PC-3 (cell line): ENCODE data around the gene STEAP2. TPM values are rescaled to one million over a fixed set of nuclear protein-coding genes. Genes with fewer than 3 reads are reported as not detected.
A peak's percentile ranks its signal among the peaks of the same experiment; 100 is the strongest.

Source experiments
- ATAC-seq: fragments of 200-7000 bp; cut with Tn5 transposase; 2 replicates; pipeline ENCODE4 v1.9.1; 2020; ENCODE audit warnings: mild to moderate bottlenecking, moderate library complexity
- BruUV-seq: library from RNA; stranded (reverse); fragments of 400-500 nt; replicated peaks from 2 replicates; lab custom pipeline; 2021; lab: Mats Ljungman, UMichigan
- CTCF ChIA-PET: fragments of 300-600 bp; sonication (Branson Sonifier 250); formaldehyde crosslinking; loops from one replicate; lab custom pipeline; 2022; ENCODE audit warnings: antibody characterized with exemption; lab: Charles Lee
- POLR2A ChIA-PET: fragments of 300-600 bp; sonication (Branson Sonifier 250); formaldehyde crosslinking; loops from one replicate; lab custom pipeline; 2022; ENCODE audit warnings: antibody characterized with exemption; ENCODE audit not compliant: unreplicated experiment; lab: Charles Lee
- DNase-seq: peaks from one replicate; pipeline ENCODE4 v3.0.0-alpha.2; 2015
- H2AFZ ChIP-seq: fragments of 300-600 bp; sonication (generic); 2 replicates; pipeline ENCODE4 v1.6.0; 2016; ENCODE audit warnings: antibody characterized with exemption, low read length
- H3F3A ChIP-seq: fragments of 300-600 bp; sonication (generic); one replicate; pipeline ENCODE4 v1.6.0; 2017; ENCODE audit warnings: antibody characterized with exemption, low read length, control low read depth, mild to moderate bottlenecking; ENCODE audit not compliant: unreplicated experiment
- H3K27ac ChIP-seq: fragments of 300-600 bp; sonication (generic); 2 replicates; pipeline ENCODE4 v1.5.1; 2016; ENCODE audit warnings: mild to moderate bottlenecking, low read length
- H3K27me3 ChIP-seq: fragments of 300-600 bp; sonication (generic); 2 replicates; pipeline ENCODE4 v1.6.1; 2016; ENCODE audit warnings: low read length, mixed read lengths
- H3K36me3 ChIP-seq: fragments of 300-600 bp; sonication (generic); 2 replicates; pipeline ENCODE4 v1.6.1; 2016; ENCODE audit warnings: low read depth, mixed run types, low read length, mixed read lengths
- H3K4me1 ChIP-seq: fragments of 300-600 bp; sonication (generic); 2 replicates; pipeline ENCODE4 v1.5.1; 2016; ENCODE audit warnings: low read length; ENCODE audit not compliant: insufficient read depth
- H3K4me2 ChIP-seq: fragments of 300-600 bp; sonication (generic); 2 replicates; pipeline ENCODE4 v1.6.0; 2016; ENCODE audit warnings: low read length
- H3K4me3 ChIP-seq: fragments of 300-600 bp; sonication (generic); 2 replicates; pipeline ENCODE4 v1.5.1; 2016; ENCODE audit warnings: mild to moderate bottlenecking, low read length, mixed read lengths
- H3K79me2 ChIP-seq: fragments of 300-600 bp; sonication (generic); 2 replicates; pipeline ENCODE4 v1.6.1; 2017; ENCODE audit warnings: low read length, mixed read lengths
- H3K9ac ChIP-seq: fragments of 300-600 bp; sonication (generic); 2 replicates; pipeline ENCODE4 v1.6.0; 2016; ENCODE audit warnings: mild to moderate bottlenecking, low read length
- H3K9me2 ChIP-seq: fragments of 300-600 bp; sonication (generic); replicated peaks from 2 replicates; pipeline ENCODE4 v1.6.1; 2016; ENCODE audit warnings: mixed run types, low read length, mixed read lengths
- H3K9me3 ChIP-seq: fragments of 300-600 bp; sonication (generic); 2 replicates; pipeline ENCODE4 v1.6.1; 2016; ENCODE audit warnings: low read length, mixed read lengths
- H4K20me1 ChIP-seq: fragments of 300-600 bp; sonication (generic); 2 replicates; pipeline ENCODE4 v1.6.1; 2016; ENCODE audit warnings: low read length, mixed read lengths
- EZH2 ChIP-seq: fragments of 300-600 bp; sonication (generic); IDR thresholded peaks from one replicate; pipeline ENCODE4 v1.6.1; 2017; ENCODE audit warnings: antibody characterized with exemption, mild to moderate bottlenecking, low read length; ENCODE audit not compliant: unreplicated experiment
- EZH2phosphoT487 ChIP-seq: fragments of 300-600 bp; sonication (generic); IDR thresholded peaks from 2 replicates; pipeline ENCODE4 v1.6.1; 2018; ENCODE audit warnings: mild to moderate bottlenecking, antibody characterized with exemption, low read length, borderline replicate concordance
- intact Hi-C: fragments of 100-400 bp; cut with micrococcal nuclease; formaldehyde crosslinking; loops from 2 replicates; pipeline ENCODE4 v1.9.0; 2023
- total RNA-seq: library from RNA; depleted of rRNA; stranded (reverse); fragments of >200 nt; gene quantifications from 2 replicates; pipeline ENCODE4 v1.2.3, GENCODE V29; 2014
- TF ChIP-seq, protein P1 (sequence below): fragments of 300-600 bp; sonication (generic); conservative IDR thresholded peaks from 2 replicates; pipeline ENCODE4 v1.5.1; 2017; ENCODE audit warnings: antibody characterized with exemption, low read depth, mild to moderate bottlenecking, low read length

Gene STEAP2
- total RNA-seq, 1 experiment from 2014 or later = 7.0 TPM

DNA sequence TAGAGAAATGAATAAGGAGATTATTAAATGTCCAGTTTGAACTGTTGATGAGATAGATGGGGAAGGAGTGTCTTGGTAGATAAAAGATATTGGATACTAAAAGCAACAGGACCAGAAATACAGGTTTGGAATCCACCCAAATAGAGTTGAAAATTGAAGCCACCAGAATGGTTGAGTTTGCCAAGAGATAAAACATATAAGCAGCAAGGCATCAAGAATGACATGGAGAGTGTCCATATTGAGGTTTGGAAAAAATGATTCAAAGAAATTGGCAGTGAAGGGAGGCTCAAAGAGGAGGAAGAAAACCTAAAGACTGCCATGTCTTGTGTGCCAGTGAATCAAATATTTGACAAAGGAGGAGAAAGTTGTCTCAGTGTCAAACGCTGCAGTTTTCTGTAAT lies 57.6 kb downstream of the STEAP2 start:
- H3K4me3 ChIP-seq = no peak overlapping the region
- no peak for ATAC-seq
- ChIA-PET CTCF (no interaction called here), POLR2A (no interaction called here)
- intact Hi-C loops = no loop called here
- H3F3A ChIP-seq = no peaks in the 10 kb centered on the region
- peaks cover 38% of the 10 kb centered on the region for H3K4me1 ChIP-seq
- H3K9me3 ChIP-seq = no peaks in the 10 kb centered on the region
- BruUV-seq = no TSS peak
- no peak overlapping the region for H3K9ac ChIP-seq
- H4K20me1 ChIP-seq = no peaks in the 10 kb centered on the region
- H3K27me3 ChIP-seq = no peaks in the 10 kb centered on the region
- H3K9me2 ChIP-seq = no peaks in the 10 kb centered on the region
- DNase-seq = peak; percentile 44
- H3K27ac ChIP-seq = no peak overlapping the region
- no peaks in the 10 kb centered on the region for H3K79me2 ChIP-seq
- no peak for TF ChIP-seq EZH2
- TF ChIP-seq EZH2phosphoT487 = no peak
- TF ChIP-seq, protein P1, sequence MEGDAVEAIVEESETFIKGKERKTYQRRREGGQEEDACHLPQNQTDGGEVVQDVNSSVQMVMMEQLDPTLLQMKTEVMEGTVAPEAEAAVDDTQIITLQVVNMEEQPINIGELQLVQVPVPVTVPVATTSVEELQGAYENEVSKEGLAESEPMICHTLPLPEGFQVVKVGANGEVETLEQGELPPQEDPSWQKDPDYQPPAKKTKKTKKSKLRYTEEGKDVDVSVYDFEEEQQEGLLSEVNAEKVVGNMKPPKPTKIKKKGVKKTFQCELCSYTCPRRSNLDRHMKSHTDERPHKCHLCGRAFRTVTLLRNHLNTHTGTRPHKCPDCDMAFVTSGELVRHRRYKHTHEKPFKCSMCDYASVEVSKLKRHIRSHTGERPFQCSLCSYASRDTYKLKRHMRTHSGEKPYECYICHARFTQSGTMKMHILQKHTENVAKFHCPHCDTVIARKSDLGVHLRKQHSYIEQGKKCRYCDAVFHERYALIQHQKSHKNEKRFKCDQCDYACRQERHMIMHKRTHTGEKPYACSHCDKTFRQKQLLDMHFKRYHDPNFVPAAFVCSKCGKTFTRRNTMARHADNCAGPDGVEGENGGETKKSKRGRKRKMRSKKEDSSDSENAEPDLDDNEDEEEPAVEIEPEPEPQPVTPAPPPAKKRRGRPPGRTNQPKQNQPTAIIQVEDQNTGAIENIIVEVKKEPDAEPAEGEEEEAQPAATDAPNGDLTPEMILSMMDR = no peak
- no peaks in the 10 kb centered on the region for H3K36me3 ChIP-seq
- H3K4me2 ChIP-seq = no peak overlapping the region
- no peak overlapping the region for H2AFZ ChIP-seq

- Histone ChIP-seq H3K79me2 (no peaks in the 10 kb centered on the region), H4K20me1 (no peaks in the 10 kb centered on the region), H3K9me3 (no peaks in the 10 kb centered on the region), H3K4me3 (no peak overlapping the region), H3K4me2 (no peak overlapping the region), H3K9ac (no peak overlapping the region), H3K9me2 (no peaks in the 10 kb centered on the region), H3F3A (no peaks in the 10 kb centered on the region), H3K27me3 (no peaks in the 10 kb centered on the region), H3K27ac (no peak overlapping the region), H3K36me3 (no peaks in the 10 kb centered on the region), H3K4me1 (peaks cover 38% of the 10 kb centered on the region), H2AFZ (no peak overlapping the region)
- DNase-seq (no peak), ATAC-seq (no peak)
- TF ChIP-seq EZH2 (no peak), EZH2phosphoT487 (no peak)
- TF ChIP-seq, protein P1 = no peak
- intact Hi-C loops = no loop called here
- BruUV-seq = no TSS peak
- ChIA-PET POLR2A (no interaction called here), CTCF (no interaction called here)
Measured at GRCh38 chr7:90270431-90271178, 59.1 kb downstream of the STEAP2 start.

GRCh38 chr7:90271753-90272152 lies 60.2 kb downstream of the STEAP2 start:
- TF ChIP-seq, protein P1 = no peak
- TF ChIP-seq EZH2phosphoT487 = no peak
- no peak for TF ChIP-seq EZH2
- Histone ChIP-seq H3K36me3 (no peaks in the 10 kb centered on the region), H3K9me3 (no peaks in the 10 kb centered on the region), H3K27ac (no peak overlapping the region), H3K4me2 (peak overlapping the region; percentile 10), H3K9ac (no peak overlapping the region), H3K9me2 (no peaks in the 10 kb centered on the region), H3K4me3 (no peak overlapping the region), H3K27me3 (no peaks in the 10 kb centered on the region), H3K4me1 (peaks cover 31% of the 10 kb centered on the region), H4K20me1 (no peaks in the 10 kb centered on the region), H3K79me2 (no peaks in the 10 kb centered on the region), H2AFZ (no peak overlapping the region), H3F3A (no peaks in the 10 kb centered on the region)
- CTCF ChIA-PET = interaction anchor here (0.6 to 1.2 kb wide), 2 partner anchors 156 to 421 kb away, joined by 3 to 4 read pairs; no protein-coding TSS in a partner anchor
- BruUV-seq = no TSS peak
- ATAC-seq (peak; percentile 82), DNase-seq (peak; percentile 70)
- POLR2A ChIA-PET = no interaction called here
- intact Hi-C loops = no loop called here
